ENCODE results near the gene MEGF6.

The MEGF6 gene

GRCh38 chr1:3501437-3501836 lies 109.9 kb downstream of the MEGF6 start:
- DNase-seq: no peak

DNA sequence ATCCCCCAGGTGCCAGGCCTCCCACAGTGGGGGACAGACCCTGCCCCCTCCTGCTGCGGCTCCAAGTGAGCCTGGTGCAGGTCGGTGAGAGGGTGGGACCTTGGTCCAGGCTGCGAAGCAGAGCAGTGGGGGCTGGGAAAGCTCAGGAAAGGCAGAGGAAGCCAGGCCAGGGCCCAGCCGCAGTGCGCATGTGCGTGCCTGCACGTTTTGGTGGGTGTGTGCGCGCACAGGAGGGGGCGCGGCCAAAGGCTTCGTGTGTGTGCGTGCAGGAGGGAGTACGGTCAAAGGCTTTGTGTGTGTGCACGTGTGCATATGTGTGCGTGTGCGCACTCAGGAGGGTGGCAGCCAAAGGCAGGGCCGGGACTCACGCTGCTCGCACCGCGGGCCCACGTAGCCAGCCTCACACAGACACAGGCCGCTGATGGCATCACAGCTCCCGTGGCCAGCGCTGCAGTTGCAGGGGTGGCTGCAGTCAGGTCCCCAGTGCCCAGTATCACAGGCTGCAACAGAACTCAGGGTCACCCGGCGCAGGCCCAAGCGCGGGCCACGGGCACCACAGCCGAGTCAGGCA lies 111.0 kb downstream of the MEGF6 start:
- DNase-seq: no peak

DNA sequence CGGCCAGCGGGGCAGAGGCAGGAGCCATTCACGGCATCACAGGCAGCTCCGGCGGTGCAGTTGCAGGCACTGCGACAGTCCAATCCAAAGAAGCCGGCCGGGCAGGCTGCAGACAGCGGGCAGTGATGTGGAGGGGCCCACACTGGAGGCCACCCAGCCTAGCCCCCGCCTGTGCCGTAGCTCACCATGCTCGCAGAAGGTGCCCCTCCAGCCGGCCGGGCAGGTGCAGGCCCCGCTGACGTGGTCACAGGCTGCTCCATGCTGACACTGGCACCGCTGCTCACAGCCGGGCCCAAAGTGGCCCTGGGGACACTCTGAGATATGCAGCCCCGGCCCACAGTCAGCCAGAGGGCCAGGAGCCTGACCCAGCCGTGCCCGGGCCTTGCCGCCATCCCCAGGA lies 111.7 kb downstream of the MEGF6 start:
- DNase-seq: no peak

GRCh38 chr1:3498986-3499385 lies 112.3 kb downstream of the MEGF6 start:
- DNase-seq: no peak

GRCh38 chr1:3498246-3498930 lies 112.9 kb downstream of the MEGF6 start:
- DNase-seq: no peak

GRCh38 chr1:3497521-3497920 lies 113.8 kb downstream of the MEGF6 start:
- no peak for DNase-seq

DNA sequence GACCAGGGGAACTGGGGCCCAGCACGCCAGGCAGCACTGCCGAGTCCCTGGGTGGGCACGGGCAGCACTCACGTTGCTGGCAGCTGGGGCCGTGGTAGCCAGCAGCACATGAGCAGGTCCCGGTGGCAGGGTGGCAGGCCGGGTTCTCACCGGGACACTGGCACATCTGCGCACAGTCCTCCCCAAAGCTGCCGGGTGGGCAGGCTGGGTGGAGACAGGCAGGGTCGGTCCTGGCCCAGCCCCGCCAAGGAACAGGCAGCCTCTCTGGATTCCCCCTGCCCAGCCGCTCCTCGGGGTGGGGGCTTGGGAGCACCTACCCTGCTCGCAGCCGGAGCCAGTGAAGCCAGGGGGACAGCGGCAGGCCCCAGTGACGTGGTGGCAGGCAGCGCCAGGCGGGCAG lies 114.4 kb downstream of the MEGF6 start:
- no peak for DNase-seq

DNA sequence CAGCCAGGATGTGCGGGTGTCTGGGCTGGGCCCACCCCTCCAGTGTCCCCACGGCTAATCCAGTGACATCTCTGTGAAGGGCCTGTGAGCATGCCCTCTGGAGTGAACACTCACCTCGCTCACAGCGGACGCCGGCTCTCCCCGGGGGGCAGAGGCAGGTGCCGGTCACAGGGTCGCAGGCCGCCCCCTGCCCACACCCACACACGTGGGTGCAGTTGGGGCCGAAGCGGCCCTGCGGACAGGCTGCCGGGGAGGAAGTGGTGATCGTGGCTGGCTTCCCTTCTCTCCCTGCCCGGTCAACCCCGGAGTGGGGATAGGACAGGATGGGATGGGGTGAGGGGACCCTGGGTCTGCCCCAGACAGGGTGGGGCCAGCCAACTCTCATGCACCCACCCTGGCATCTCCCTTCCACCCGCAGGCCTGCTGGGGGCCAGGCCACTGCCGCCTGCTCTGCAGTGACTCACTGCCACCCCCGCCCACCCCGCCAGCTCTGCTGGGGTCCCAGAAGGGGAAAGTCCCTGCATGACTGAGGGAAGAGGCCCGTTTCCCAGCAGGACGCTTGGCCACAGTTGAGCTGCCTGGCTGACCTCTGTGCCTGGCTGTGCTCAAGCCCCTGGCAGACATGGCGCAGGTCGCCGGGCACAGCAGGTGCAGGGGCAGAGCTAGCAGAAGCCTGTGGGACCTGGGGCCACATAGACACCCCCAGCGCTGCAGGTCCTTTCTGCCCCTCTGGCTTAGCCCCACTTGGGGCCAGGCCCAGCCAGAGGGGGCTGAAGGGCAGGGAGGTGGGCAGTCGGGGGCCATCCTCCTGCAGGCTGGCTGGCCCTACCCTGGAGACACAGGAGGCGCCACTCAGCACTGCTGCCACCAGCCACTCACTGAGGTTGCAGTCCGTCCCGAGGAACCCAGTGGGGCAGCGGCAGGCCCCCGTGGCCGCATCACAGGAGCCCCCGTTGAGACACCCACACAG lies 115.2 kb downstream of the MEGF6 start:
- DNase-seq: no peak

GRCh38 chr1:3494321-3495308 lies 116.7 kb downstream of the MEGF6 start:
- no peak for DNase-seq

DNA sequence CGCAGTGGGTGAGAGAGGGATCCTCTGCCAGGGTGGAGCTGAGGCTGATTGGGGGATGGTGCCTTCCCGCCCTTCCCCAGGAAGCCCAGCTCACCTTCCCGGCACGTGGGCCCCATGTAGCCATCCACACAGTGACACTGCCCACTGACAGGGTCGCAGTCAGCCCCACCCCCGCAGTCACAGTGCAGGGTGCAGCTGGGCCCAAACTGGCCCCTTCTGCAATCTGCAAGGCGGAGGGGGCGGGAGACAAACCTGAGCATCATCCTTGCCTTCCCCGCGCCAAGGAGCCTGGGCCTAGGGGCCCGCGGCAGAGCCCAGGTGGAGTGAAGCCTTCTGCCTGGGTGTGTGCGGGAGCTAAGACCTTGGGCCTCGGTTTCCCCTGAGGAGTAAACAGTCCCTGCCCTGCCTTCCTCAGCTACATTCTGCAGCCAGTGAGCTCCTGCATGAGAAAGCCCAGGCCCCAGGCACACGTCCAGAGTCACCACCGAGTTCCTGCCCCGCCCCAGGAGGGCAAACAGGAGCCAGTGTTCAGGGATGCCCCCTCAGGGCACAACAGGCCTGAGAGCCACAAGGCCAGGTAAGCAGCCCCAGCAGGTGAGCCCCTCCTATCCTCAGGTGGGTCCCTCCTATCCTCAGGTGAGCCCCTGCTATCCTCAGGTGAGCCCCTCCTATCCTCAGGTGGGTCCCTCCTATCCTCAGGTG lies 118.6 kb downstream of the MEGF6 start:
- no peak for DNase-seq

- peak; percentile 59 for DNase-seq
These were observed 119.7 kb downstream of the MEGF6 start for GRCh38 chr1:3491291-3492246.

- no peak for DNase-seq
These were observed 121.1 kb downstream of the MEGF6 start for GRCh38 chr1:3490046-3490745.

- no peak for DNase-seq
These were observed 122.9 kb downstream of the MEGF6 start for GRCh38 chr1:3488432-3488831.

- no peak for DNase-seq
These were observed 126.3 kb downstream of the MEGF6 start for GRCh38 chr1:3485016-3485415.

DNA sequence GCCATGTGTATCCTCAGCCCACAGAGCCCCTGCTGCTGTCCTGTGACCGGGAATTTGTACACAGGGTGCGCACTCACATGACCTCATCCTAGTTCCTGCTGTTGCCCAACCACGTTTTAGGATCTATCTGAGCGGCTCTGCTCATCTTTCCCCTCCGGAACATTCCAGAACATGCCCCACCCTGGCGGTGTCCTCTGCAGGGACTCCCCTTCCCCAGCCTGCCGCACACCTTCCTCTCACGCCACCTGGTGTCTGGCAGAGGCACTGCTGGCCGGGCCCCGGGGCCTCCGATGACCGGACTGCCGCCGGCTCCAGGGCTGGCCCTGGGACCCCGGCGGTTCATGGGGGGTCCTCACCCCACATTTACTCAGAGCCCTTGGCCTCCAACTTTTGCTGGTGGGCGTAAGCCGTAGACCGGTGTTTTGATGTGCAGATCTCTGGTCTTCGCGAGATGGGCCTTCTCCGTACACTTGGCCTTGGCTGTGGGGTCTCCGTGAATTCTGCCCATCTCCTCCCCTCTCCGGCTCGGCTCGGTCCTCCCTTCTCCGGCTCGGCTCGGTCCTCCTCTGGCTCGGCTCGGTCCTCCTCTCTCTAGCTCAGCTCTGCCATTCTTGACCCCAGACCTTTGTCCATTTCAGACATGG lies 127.4 kb downstream of the MEGF6 start:
- no peak for DNase-seq

DNA sequence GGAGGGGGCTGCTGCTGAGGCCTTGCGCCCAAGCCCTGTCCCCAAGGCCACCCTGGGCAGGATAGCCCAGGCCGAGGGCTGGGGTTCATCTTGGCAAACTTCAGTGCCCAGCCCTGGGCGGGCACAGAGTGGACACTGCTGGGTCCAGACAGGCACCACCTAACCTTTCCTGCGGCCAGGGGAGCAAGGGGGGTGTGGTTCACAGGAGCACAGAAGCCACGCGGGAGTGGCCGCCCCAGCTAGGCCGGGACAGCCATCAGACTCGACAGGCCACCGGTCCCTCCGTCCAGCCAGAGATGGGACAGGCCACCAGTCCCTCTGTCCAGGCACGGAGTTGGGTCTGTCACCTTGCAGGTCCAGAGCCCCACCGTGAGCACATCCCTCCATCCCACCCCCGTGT lies 127.9 kb downstream of the MEGF6 start:
- DNase-seq: no peak

DNA sequence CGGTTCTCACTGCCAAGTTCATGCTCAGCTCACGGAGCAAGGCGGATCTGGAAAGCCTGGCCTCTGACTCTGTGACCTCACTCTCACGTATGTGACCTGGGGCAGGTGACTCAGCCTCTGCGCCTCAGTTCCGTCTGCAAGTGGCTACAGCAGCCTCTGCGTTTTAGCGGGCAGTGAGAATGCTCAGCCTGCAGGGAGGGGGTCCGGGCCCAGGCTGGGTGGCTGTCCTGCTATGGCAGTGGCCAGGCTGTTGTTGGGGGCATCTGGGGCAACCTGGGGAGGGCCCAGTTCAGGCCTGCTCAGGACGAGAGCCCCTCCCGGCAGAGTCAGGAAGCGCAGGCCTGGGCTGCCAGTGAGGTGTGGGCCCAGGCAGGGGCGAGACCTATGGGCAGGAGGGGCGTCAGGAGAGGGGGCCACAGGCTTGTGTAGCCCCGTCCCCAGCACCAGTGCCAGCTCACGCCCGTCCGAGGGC lies 128.9 kb downstream of the MEGF6 start:
- DNase-seq: no peak

- DNase-seq: no peak
These were observed 129.4 kb downstream of the MEGF6 start for GRCh38 chr1:3481836-3482375.

GRCh38 chr1:3481046-3481445 lies 130.3 kb downstream of the MEGF6 start:
- DNase-seq: no peak

Measured in activated gamma-delta T cell (primary cell).